Astrocyte (in vitro differentiated cells and primary cell): ENCODE data around the gene HBM.
"Not testable (repeated sequence)": the region's sequence is repeated elsewhere in the genome, so short reads cannot be mapped to it uniquely, and the experiment has no call there.

Experiments used
- EZH2 ChIP-seq: IDR thresholded peaks from 2 replicates; pipeline ENCODE4 v1.6.1; 2012; ENCODE audit warnings: mild to moderate bottlenecking, low read length, inconsistent platforms; ENCODE audit not compliant: insufficient read depth
- TF ChIP-seq, protein P1 (sequence below): IDR thresholded peaks from 2 replicates; pipeline ENCODE4 v1.5.1; 2011; ENCODE audit warnings: low read depth, mild to moderate bottlenecking, inconsistent platforms, low read length, moderate library complexity; ENCODE audit not compliant: insufficient read depth

GRCh38 chr16:123558-124350 is 42.0 kb upstream of the HBM start:
- TF ChIP-seq, protein P1, sequence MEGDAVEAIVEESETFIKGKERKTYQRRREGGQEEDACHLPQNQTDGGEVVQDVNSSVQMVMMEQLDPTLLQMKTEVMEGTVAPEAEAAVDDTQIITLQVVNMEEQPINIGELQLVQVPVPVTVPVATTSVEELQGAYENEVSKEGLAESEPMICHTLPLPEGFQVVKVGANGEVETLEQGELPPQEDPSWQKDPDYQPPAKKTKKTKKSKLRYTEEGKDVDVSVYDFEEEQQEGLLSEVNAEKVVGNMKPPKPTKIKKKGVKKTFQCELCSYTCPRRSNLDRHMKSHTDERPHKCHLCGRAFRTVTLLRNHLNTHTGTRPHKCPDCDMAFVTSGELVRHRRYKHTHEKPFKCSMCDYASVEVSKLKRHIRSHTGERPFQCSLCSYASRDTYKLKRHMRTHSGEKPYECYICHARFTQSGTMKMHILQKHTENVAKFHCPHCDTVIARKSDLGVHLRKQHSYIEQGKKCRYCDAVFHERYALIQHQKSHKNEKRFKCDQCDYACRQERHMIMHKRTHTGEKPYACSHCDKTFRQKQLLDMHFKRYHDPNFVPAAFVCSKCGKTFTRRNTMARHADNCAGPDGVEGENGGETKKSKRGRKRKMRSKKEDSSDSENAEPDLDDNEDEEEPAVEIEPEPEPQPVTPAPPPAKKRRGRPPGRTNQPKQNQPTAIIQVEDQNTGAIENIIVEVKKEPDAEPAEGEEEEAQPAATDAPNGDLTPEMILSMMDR = not testable (repeated sequence)
- TF ChIP-seq EZH2 = not testable (repeated sequence)
